Measurements from ENCODE around the gene PIGV. TPM values are rescaled to one million over a fixed set of nuclear protein-coding genes. Genes with fewer than 3 reads are reported as not detected.

PIGV gene
- total RNA-seq (10 to 100 TPM in 1 of 2 donors, 1 to 10 TPM in 1; 6.8 to 10.3 TPM), polyA plus RNA-seq (10 to 100 TPM in 1 of 2 donors, 1 to 10 TPM in 1; 6.9 to 10.9 TPM)
- long read RNA-seq, donor 1, transcript PIGV-201 (4 exons, 2,367 nt), result major isoform, 10 of 26 reads
- long read RNA-seq, donor 1, partial matches to known transcripts, result 3 of 26 reads
- long read RNA-seq, donor 1, other reads (novel, unspliced or antisense), result 13 of 26 reads
- long read RNA-seq, donor 2, partial matches to known transcripts, result 1 of 9 reads
- long read RNA-seq, donor 2, other reads (novel, unspliced or antisense), result 4 of 9 reads

- H3K4me3 ChIP-seq (ENCODE audit: low read length in 2 of 2), result peak within 1 kb of the TSS; percentile 48 to 71
- peaks cover 0 to 2% of the 10 kb centered on the region in 2 donors for H3K4me1 ChIP-seq (ENCODE audit: control insufficient read depth in 1 of 2, insufficient read depth in 2 of 2, low read length in 2 of 2)
- no peaks in the 10 kb centered on the region for H3K9me3 ChIP-seq (ENCODE audit: control insufficient read depth, low read length)
- no peaks in the 10 kb centered on the region for H3K36me3 ChIP-seq (ENCODE audit: control insufficient read depth in 1 of 2, insufficient read depth in 2 of 2, low read length in 1 of 2)
- no peaks in the 10 kb centered on the region for H3K27me3 ChIP-seq (ENCODE audit: control insufficient read depth in 1 of 2, insufficient read depth in 2 of 2, low read length in 1 of 2)
- H3K27ac ChIP-seq (ENCODE audit: low read depth in 1 of 2, low read length in 2 of 2), result peak within 1 kb of the TSS; percentile 91 to 100
- intact Hi-C loops (cut with DNase I), result loop anchor here (1.0 to 2.0 kb wide), 3 partner anchors 92 to 95 kb away; partner anchors contain the start of gene ARID1A (in 1 of the 2)
- DNase-seq (peak; percentile 93 to 96), ATAC-seq (ENCODE audit: low FRiP score) (peak; percentile 93)
- WGBS, 2 donors, result 0 to 1% methylated on average over 50 to 63 of the region's 63 CpGs
Measured at GRCh38 chr1:26787706-26788514, at the start of gene PIGV. PIGV (plus strand) TSS chr1:26787950; CDS start chr1:26790816, 2,866 bp downstream.

- Histone ChIP-seq H3K9me3 (ENCODE audit: control insufficient read depth, low read length) (no peaks in the 10 kb centered on the region), H3K36me3 (ENCODE audit: control insufficient read depth in 1 of 2, insufficient read depth in 2 of 2, low read length in 1 of 2) (peaks cover 0 to 6% of the 10 kb centered on the region in 2 donors), H3K27ac (ENCODE audit: low read depth in 1 of 2, low read length in 2 of 2) (no peak overlapping the region), H3K4me1 (ENCODE audit: control insufficient read depth in 1 of 2, insufficient read depth in 2 of 2, low read length in 2 of 2) (peaks cover 0 to 4% of the 10 kb centered on the region in 2 donors), H3K27me3 (ENCODE audit: control insufficient read depth in 1 of 2, insufficient read depth in 2 of 2, low read length in 1 of 2) (no peaks in the 10 kb centered on the region), H3K4me3 (ENCODE audit: low read length in 2 of 2) (no peak overlapping the region)
- 78 to 81% methylated on average over 4 of the region's 4 CpGs for WGBS, 2 donors
- ATAC-seq (ENCODE audit: low FRiP score) (no peak), DNase-seq (no peak)
- intact Hi-C loops (cut with DNase I), result no loop called here
Measured at GRCh38 chr1:26739329-26739914, 48.3 kb upstream of the PIGV start.

- intact Hi-C loops (cut with DNase I), result no loop called here
- H3K4me3 ChIP-seq (ENCODE audit: low read length in 2 of 2), result no peak overlapping the region
- no peaks in the 10 kb centered on the region for H3K9me3 ChIP-seq (ENCODE audit: control insufficient read depth, low read length)
- 70 to 72% methylated on average over 3 of the region's 3 CpGs for WGBS, 2 donors
- no peak for DNase-seq
- H3K4me1 ChIP-seq (ENCODE audit: control insufficient read depth in 1 of 2, insufficient read depth in 2 of 2, low read length in 2 of 2), result peaks cover 0 to 4% of the 10 kb centered on the region in 2 donors
- no peak overlapping the region for H3K27ac ChIP-seq (ENCODE audit: low read depth in 1 of 2, low read length in 2 of 2)
- no peak for ATAC-seq (ENCODE audit: low FRiP score)
- peaks cover 0 to 5% of the 10 kb centered on the region in 2 donors for H3K36me3 ChIP-seq (ENCODE audit: control insufficient read depth in 1 of 2, insufficient read depth in 2 of 2, low read length in 1 of 2)
- H3K27me3 ChIP-seq (ENCODE audit: control insufficient read depth in 1 of 2, insufficient read depth in 2 of 2, low read length in 1 of 2), result no peaks in the 10 kb centered on the region
Measured at GRCh38 chr1:26740023-26740634, 47.6 kb upstream of the PIGV start.

- no peak for ATAC-seq (ENCODE audit: low FRiP score)
- Histone ChIP-seq H3K4me3 (ENCODE audit: low read length in 2 of 2) (no peak overlapping the region), H3K36me3 (ENCODE audit: control insufficient read depth in 1 of 2, insufficient read depth in 2 of 2, low read length in 1 of 2) (peaks cover 0 to 5% of the 10 kb centered on the region in 2 donors), H3K4me1 (ENCODE audit: control insufficient read depth in 1 of 2, insufficient read depth in 2 of 2, low read length in 2 of 2) (peaks cover 0 to 4% of the 10 kb centered on the region in 2 donors), H3K27me3 (ENCODE audit: control insufficient read depth in 1 of 2, insufficient read depth in 2 of 2, low read length in 1 of 2) (no peaks in the 10 kb centered on the region), H3K27ac (ENCODE audit: low read depth in 1 of 2, low read length in 2 of 2) (no peak overlapping the region), H3K9me3 (ENCODE audit: control insufficient read depth, low read length) (no peaks in the 10 kb centered on the region)
- WGBS, 2 donors, result 57 to 62% methylated on average over 5 of the region's 5 CpGs
- DNase-seq, result no peak
- intact Hi-C loops (cut with DNase I), result no loop called here
Measured at GRCh38 chr1:26740952-26741351, 46.8 kb upstream of the PIGV start.

- H3K27me3 ChIP-seq (ENCODE audit: control insufficient read depth in 1 of 2, insufficient read depth in 2 of 2, low read length in 1 of 2), result no peaks in the 10 kb centered on the region
- no peak for ATAC-seq (ENCODE audit: low FRiP score)
- peaks cover 1 to 5% of the 10 kb centered on the region in 2 donors for H3K36me3 ChIP-seq (ENCODE audit: control insufficient read depth in 1 of 2, insufficient read depth in 2 of 2, low read length in 1 of 2)
- H3K4me3 ChIP-seq (ENCODE audit: low read length in 2 of 2), result no peak overlapping the region
- peak overlapping the region; percentile 28 to 57 for H3K27ac ChIP-seq (ENCODE audit: low read depth in 1 of 2, low read length in 2 of 2)
- no peaks in the 10 kb centered on the region for H3K9me3 ChIP-seq (ENCODE audit: control insufficient read depth, low read length)
- 88 to 90% methylated on average over 8 of the region's 8 CpGs for WGBS, 2 donors
- DNase-seq, result no peak
- intact Hi-C loops (cut with DNase I), result no loop called here
- peaks cover 0 to 4% of the 10 kb centered on the region in 2 donors for H3K4me1 ChIP-seq (ENCODE audit: control insufficient read depth in 1 of 2, insufficient read depth in 2 of 2, low read length in 2 of 2)
Measured at GRCh38 chr1:26743426-26744059, 44.2 kb upstream of the PIGV start.

GRCh38 chr1:26744075-26744959 is 43.4 kb upstream of the PIGV start:
- ATAC-seq (ENCODE audit: low FRiP score) (peak; percentile 92), DNase-seq (peak; percentile 82 to 90)
- WGBS, 2 donors, result 29 to 34% methylated on average over 8 of the region's 8 CpGs
- Histone ChIP-seq H3K27ac (ENCODE audit: low read depth in 1 of 2, low read length in 2 of 2) (peak overlapping the region; percentile 33 to 77), H3K4me3 (ENCODE audit: low read length in 2 of 2) (no peak overlapping the region), H3K27me3 (ENCODE audit: control insufficient read depth in 1 of 2, insufficient read depth in 2 of 2, low read length in 1 of 2) (no peaks in the 10 kb centered on the region), H3K36me3 (ENCODE audit: control insufficient read depth in 1 of 2, insufficient read depth in 2 of 2, low read length in 1 of 2) (peaks cover 1 to 3% of the 10 kb centered on the region in 2 donors), H3K4me1 (ENCODE audit: control insufficient read depth in 1 of 2, insufficient read depth in 2 of 2, low read length in 2 of 2) (peaks cover 0 to 4% of the 10 kb centered on the region in 2 donors), H3K9me3 (ENCODE audit: control insufficient read depth, low read length) (no peaks in the 10 kb centered on the region)
- intact Hi-C loops (cut with DNase I), result no loop called here

- DNase-seq, result no peak
- Histone ChIP-seq H3K27ac (ENCODE audit: low read depth in 1 of 2, low read length in 2 of 2) (no peak overlapping the region), H3K36me3 (ENCODE audit: control insufficient read depth in 1 of 2, insufficient read depth in 2 of 2, low read length in 1 of 2) (peaks cover 1 to 3% of the 10 kb centered on the region in 2 donors), H3K4me3 (ENCODE audit: low read length in 2 of 2) (no peak overlapping the region), H3K9me3 (ENCODE audit: control insufficient read depth, low read length) (no peaks in the 10 kb centered on the region), H3K4me1 (ENCODE audit: control insufficient read depth in 1 of 2, insufficient read depth in 2 of 2, low read length in 2 of 2) (peaks cover 0 to 3% of the 10 kb centered on the region in 2 donors), H3K27me3 (ENCODE audit: control insufficient read depth in 1 of 2, insufficient read depth in 2 of 2, low read length in 1 of 2) (no peaks in the 10 kb centered on the region)
- no peak for ATAC-seq (ENCODE audit: low FRiP score)
- 65 to 66% methylated on average over 5 of the region's 5 CpGs for WGBS, 2 donors
- intact Hi-C loops (cut with DNase I), result no loop called here
Measured at GRCh38 chr1:26745191-26745590, 42.6 kb upstream of the PIGV start.
